SU-DHL-6 (cell line): ENCODE measurements around the gene OLFML2B.

Source experiments
- H2AFZ ChIP-seq: fragments of 200-600 bp; sonication (generic); 2 replicates; pipeline ENCODE4 v1.6.1; 2014; ENCODE audit warnings: low read depth, mild to moderate bottlenecking, moderate library complexity, mixed read lengths, antibody characterized with exemption, low read length; ENCODE audit not compliant: severe bottlenecking
- H3F3A ChIP-seq: fragments of 200-600 bp; shearing (Covaris generic); 2 replicates; pipeline ENCODE4 v1.6.0; 2016; ENCODE audit warnings: antibody characterized with exemption, mild to moderate bottlenecking; ENCODE audit not compliant: insufficient read depth
- H3K27ac ChIP-seq: fragments of 200-600 bp; sonication (generic); 2 replicates; pipeline ENCODE4 v1.5.1; 2016; ENCODE audit warnings: low read depth, mild to moderate bottlenecking, low read length, moderate library complexity, mixed read lengths
- H3K27me3 ChIP-seq: fragments of 200-600 bp; sonication (generic), shearing (Covaris generic); 2 replicates; pipeline ENCODE4 v1.6.0; 2014; ENCODE audit warnings: mild to moderate bottlenecking, low read length
- H3K36me3 ChIP-seq: fragments of 200-600 bp; sonication (generic); 2 replicates; pipeline ENCODE4 v1.6.1; 2014; ENCODE audit warnings: mild to moderate bottlenecking, low read length, mixed read lengths
- H3K4me2 ChIP-seq: fragments of 300-600, 200-600 bp; shearing (Covaris generic), sonication (generic); 2 replicates; pipeline ENCODE4 v1.6.0; 2014; ENCODE audit warnings: low read length, low read depth, mild to moderate bottlenecking; ENCODE audit not compliant: poor library complexity, severe bottlenecking
- H3K4me3 ChIP-seq: fragments of 200-600 bp; sonication (generic); 2 replicates; pipeline ENCODE4 v1.5.1; 2014; ENCODE audit warnings: antibody characterized with exemption, low read length, mild to moderate bottlenecking, mixed read lengths; ENCODE audit not compliant: insufficient read depth, poor library complexity, severe bottlenecking
- H3K79me2 ChIP-seq: fragments of 200-600 bp; sonication (generic); 2 replicates; pipeline ENCODE4 v1.6.1; 2014; ENCODE audit warnings: mild to moderate bottlenecking, low read length, moderate library complexity; ENCODE audit not compliant: insufficient read depth
- H3K9ac ChIP-seq: fragments of 200-600 bp; sonication (generic); 2 replicates; pipeline ENCODE4 v1.7.0; 2014; ENCODE audit warnings: mild to moderate bottlenecking, low read length
- H3K9me2 ChIP-seq: fragments of 200-600 bp; sonication (generic); replicated peaks from 2 replicates; pipeline ENCODE4 v1.6.1; 2014; ENCODE audit warnings: low read length; ENCODE audit not compliant: insufficient read depth
- H3K9me3 ChIP-seq: fragments of 200-600 bp; sonication (generic); 2 replicates; pipeline ENCODE4 v1.6.1; 2014; ENCODE audit warnings: low read length, mixed read lengths; ENCODE audit not compliant: insufficient read depth
- H4K20me1 ChIP-seq: fragments of 200-600 bp; sonication (generic); 2 replicates; pipeline ENCODE4 v1.6.1; 2014; ENCODE audit warnings: low read depth, mild to moderate bottlenecking, antibody characterized with exemption, low read length, moderate library complexity, mixed read lengths
- EZH2phosphoT487 ChIP-seq: fragments of 200-600 bp; sonication (generic), shearing (Covaris generic); conservative IDR thresholded peaks from 2 replicates; pipeline ENCODE4 v1.6.1; 2018; ENCODE audit warnings: mild to moderate bottlenecking, antibody characterized with exemption, low read length, moderate library complexity, mixed read lengths

Gene OLFML2B

DNA sequence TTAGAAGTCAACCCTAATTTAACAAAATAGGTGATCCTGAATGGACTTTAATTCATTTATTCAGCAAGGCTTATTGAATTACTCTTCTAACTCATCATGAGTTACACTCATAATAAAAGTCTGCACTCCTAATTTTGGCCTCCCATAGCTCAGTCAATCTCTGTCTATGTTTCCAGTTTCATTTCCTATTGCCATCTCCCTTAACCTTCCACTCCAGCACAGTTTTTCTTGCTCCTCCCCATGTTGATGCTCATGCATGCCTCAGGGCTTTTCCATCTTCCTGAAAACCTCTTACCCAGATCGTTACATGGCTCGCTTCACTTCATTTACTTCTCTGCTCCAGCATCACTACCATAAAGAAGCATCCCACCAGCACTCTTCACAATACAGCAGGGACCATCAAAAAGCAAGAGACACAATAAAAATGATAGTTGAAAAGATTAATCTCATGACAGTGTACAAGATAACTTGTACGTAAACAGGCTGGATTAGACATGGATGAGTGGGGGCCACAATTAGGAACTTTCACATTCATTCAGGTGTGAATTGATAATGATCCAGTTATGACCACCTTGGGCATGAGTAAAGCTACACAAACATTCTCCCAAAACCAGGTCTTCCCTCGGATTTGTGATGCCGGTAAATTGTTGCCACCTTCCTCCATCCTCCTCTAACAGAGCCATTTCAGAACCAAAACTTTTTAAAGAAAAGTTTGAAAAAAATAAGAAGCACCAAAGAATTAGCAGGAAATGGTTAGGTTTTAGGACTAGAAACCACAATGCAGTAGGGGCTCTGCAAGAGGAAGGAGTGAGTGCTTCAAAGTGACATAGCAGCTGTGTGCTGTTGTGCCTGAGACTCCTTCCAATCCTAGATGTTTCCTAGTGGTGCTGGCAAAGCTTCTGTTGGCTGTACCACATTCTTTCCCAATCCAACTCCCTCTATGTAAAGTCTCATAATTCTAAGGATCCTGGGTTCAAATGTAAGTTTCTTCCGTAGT lies 89.8 kb downstream of the OLFML2B start:
- no peak overlapping the region for H3K4me2 ChIP-seq
- no peaks in the 10 kb centered on the region for H4K20me1 ChIP-seq
- TF ChIP-seq EZH2phosphoT487 = no peak

More for the DNA sequence above, 89.8 kb downstream of the OLFML2B start:
- Histone ChIP-seq H3K79me2 (no peaks in the 10 kb centered on the region), H3K9ac (no peak overlapping the region), H3K4me3 (no peak overlapping the region), H3K27me3 (no peaks in the 10 kb centered on the region), H3K27ac (no peak overlapping the region), H3K36me3 (no peaks in the 10 kb centered on the region), H3F3A (no peaks in the 10 kb centered on the region), H3K9me3 (no peaks in the 10 kb centered on the region), H3K9me2 (no peaks in the 10 kb centered on the region), H2AFZ (no peak overlapping the region)
